Right kidney (tissue), 1 donor: Measurements from ENCODE around the gene STING1.
"Not testable (repeated sequence)": the region's sequence is repeated elsewhere in the genome, so short reads cannot be mapped to it uniquely, and the experiment has no call there.

ENCODE experiments used
- DNase-seq: peaks from one replicate; pipeline ENCODE4 v3.0.0-alpha.2; 2016

STING1 gene

DNA sequence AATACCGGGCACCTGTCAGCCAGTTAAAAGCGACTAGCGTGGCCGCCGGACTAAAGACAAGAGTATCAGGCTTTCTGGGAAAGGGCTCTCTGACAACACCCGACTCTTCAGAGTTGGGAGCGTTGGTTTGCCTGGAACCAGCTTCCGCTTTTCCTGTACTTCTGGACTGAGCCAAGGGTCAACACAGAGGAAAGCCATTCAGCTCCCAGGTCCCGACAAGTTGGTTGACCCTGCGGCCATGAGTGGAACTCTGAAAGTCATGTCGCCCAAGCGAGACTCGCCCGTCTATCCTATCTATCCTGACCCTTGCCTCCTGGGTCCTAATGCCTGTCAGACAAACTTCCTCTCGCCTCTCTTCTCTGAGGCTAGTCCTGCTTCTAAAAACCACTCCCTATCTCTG, 21.3 kb upstream of the STING1 start:
- DNase-seq = not testable (repeated sequence)

DNA sequence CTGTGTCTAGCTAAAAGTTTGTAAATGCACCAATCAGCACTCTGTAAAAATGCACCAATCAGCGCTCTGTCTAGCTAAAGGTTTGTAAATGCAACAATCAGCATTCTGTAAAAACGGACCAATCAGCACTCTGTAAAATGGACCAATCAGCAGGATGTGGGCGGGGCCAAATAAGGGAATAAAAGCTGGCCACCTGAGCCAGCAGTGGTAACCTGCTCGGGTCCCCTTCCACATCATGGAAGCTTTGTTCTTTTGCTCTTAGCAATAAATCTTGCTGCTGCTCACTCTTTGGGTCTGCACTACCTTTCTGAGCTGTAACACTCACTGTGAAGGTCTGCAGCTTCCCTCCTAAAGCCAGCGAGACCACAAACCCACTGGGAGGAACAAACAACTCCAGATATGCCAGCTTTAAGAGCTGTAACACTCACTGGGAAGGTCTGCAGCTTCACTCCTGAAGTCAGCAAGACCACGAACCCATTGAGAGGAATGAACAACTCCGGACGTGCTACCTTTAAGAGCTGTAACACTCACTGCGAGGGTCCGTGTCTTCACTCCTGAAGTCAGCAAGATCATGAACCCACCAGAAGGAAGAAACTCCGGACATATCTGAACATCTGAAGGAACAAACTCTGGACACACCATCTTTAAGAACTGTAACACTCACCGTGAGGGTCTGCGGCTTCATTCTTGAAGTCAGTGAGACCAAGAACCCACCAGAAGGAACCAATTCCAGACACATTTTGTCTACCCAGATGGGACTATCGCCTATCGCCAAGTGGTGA, 20.7 kb upstream of the STING1 start:
- not testable (repeated sequence) for DNase-seq

DNA sequence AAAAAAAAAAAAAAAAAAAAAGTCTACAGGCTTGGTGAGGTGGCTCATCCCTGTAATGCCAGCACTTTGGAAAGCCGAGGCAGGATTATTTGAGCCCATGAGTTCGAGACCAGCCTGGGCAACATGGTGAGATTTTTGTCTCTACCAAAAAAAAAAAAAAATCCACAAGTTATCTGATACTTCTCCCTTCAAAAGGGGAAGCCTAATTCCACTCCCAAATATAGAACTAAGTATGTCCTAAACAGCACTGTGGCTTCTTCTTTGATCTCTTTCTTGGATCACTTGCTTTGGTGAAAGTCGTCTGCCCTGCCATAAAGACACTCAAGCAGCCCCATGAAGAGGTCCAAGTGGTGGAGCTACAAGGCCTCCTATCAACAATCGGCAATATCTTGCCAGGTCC, 18.8 kb upstream of the STING1 start:
- DNase-seq = no peak

DNA sequence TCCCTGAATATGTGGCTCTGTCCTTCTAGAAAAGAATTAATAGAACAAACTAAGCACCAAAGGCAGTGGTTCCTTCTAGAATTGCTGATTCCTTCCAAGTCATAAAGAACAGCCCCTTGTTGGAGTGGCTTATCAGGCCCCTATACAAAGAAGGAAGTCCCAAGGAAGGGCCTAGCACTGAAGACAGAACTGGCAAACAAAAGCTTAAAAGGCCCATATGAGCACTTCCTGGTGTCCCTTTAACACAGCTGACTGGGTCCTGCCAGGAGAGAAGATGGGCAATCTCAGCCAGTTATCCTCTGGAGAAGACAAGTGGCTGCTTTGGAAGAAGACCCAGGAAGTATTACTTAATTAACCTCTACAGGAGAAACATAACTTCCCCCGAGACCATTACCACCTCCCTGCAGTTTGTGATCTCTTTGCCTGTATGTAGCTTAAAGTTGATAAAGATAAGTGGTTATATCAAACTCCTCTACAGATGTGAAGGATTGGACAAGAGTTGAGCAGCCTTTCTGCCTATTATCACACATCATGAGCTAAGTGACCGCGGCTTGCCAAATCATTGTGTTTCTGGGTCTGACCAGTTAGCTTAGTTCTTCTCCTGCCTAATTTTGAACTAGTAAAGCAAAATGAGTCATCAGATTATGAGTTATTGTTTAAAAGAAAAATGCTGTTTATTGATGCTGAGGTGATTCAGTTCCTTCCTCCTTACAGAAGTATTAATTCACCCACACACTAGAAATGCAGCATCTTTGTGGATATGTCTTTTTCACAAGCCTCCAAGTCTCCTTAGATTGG, 13.3 kb upstream of the STING1 start:
- no peak for DNase-seq

DNA sequence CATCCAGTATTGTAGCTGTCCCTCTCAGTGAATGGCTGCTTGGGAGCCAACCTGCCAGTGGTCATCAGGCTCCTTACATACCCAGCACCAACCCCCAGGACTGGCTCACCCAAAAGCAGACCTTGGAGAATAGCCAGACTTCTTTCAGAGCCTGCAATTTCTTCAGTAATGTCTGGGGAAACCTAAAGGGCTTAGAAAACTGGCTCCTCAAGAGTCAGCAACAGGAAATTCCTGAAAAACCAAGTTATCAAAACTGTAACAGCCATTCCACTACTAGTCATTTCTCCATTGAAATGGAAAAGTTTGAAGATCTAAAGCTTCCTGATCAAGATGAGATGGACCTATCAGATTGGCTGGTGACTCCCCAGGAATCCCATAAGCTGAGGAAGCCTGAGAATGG, 12.3 kb upstream of the STING1 start:
- DNase-seq = no peak

DNA sequence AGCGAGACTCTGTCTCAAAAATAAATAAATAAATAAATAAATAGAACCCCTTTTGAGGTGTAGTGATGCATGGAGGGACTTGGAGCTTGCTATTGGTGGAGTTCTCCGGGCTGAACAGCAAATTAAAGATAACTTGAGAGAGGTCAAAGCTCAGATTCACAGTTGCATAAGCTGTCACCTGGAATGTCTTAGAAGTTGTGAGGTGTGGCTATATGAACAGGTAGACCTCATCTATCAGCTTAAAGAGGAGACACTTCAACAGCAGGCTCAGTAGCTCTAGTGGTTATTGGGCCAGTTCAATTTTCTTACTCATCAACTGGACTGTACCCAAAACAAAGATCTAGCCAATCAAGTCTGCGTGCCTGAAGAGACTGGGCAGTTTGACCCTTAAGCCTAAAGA, 11.7 kb upstream of the STING1 start:
- DNase-seq = no peak

DNA sequence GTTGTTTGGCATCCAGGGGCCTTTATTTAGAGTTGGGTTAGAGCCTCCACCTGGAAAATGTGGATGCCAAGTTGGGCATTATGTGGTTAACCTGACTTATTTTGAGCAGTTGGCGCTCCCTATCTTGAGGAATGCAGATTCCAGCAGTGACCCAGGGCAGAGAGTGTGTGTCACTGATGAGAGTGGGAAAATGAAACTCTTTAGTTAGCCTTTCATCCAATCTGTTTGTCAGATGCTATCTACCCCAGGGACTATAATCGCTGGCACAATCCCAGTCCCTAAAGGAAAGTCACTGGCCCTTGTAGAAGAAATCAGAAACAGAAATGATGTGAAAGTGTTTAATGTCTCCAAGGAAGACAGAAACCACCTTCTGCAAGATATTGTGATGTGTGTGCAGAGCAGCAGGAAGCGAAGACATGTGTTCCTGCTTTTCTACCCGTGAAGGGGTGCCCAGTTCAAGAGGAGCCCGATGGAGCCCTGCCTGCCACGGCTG, 10.2 kb upstream of the STING1 start:
- no peak for DNase-seq

DNA sequence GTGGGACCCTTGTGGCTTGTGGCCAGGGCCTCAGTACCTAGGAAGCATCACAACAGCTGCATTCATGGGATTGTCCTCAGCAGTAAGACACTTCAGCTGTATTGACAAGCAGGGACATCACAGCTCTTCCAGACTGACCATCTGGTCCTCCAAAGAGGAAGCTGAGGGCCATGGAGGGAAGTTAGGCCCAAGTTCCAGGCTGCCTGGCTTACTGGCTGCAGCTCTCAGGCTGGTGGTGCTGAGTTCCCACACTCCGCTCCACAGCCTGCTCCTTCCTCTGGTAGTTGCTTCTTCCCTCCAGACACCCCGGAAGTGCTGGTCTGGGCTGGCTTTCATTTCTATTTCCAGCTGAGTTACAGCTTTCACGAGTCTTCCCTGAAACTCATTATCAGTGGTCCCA, 5.7 kb upstream of the STING1 start:
- no peak for DNase-seq

DNA sequence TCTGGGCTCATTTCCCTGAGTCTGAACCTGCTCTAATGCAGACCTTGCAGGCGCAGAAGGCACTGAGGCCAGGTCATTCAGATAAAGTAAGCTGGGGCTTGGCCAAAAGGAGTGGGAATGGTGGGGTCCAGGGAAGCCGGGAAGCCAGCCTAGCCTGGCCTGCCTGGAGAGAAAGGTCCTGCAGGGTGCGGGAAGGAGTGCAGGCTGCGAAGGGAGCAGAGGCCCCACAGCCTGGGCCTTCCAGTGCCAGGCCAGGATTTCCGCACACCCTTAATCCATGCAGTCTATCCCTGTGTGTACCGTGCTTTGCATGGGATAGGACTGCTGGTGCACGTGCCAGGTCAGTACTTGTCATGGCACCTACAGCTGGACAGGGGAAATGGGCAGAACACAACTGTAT, 3.6 kb upstream of the STING1 start:
- no peak for DNase-seq

DNA sequence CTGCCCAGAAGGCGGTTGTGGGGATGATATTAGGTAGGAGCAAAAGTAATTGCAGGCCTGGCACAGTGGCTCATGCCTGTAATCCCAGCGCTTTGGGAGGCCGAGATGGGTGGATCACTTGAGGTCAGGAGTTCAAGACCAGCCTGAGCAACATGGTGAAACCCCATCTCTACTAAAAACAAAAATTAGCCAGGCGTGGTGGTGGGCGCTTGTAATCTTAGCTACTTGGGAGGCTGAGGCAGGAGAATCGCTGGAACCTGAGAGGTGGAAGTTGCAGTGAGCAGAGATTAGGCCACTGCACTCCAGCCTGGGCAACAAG, 291 bp upstream of the STING1 start:
- DNase-seq = not testable (repeated sequence)

DNA sequence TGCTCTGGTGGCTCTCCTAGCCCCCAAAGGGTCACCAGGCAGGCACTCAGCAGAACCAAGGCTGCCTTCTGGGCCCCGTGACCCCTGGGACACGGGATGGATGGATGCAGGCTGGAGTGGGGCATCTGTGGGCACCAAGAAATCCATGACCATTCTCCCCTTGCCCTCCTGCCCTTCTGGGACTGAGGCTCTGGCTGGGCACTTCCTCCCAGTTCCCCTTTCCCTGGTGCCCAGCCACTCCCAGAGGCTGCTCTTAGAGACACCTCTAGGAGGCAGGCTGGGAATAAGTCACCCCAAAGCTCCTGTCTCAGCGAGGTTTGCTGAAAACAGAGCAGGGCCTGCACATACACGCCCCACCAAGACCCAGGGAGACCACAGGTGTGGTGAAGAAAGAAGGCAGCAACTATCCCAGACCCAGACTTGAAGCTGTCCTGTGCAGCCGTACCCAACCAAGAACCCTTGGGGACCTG, 943 bp downstream of the STING1 start:
- no peak for DNase-seq

DNA sequence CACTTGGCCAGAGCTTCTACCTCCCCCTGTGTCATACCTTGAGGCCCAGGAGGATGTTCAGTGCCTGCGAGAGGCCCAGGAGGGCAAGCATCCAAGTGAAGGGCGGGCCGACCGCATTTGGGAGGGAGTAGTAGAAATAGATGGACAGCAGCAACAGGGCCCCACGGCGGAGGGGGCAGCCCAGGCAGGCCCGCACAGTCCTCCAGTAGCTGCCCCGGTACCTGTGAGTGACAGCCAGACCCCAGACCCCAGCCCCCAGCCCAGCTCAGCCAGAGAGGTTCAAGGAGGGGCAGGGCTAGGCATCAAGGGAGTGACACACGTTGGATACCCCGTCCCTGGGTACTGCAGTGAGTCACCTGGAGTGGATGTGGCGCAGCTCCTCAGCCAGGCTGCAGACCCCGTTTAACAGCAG, 1.4 kb downstream of the STING1 start:
- DNase-seq = no peak

DNA sequence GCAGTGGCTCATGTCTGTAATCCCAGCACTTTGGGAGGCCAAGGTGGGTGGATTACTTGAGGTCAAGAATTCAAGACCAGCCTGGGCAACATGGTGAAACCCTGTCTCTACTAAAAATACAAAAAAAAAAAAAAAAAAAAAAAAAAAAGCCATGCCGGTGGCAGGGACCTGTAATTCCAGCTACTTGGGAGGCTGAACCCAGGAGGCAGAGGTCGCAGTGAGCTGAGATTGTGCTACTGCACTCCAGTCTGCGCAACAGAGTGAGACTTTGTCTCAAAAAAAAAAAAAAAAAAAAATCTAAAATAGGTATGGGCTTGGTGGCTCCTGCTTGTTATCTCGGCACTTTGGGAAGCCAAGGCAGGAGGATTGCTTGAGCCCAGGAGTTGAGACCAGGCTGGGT, 2.8 kb downstream of the STING1 start:
- not testable (repeated sequence) for DNase-seq

DNA sequence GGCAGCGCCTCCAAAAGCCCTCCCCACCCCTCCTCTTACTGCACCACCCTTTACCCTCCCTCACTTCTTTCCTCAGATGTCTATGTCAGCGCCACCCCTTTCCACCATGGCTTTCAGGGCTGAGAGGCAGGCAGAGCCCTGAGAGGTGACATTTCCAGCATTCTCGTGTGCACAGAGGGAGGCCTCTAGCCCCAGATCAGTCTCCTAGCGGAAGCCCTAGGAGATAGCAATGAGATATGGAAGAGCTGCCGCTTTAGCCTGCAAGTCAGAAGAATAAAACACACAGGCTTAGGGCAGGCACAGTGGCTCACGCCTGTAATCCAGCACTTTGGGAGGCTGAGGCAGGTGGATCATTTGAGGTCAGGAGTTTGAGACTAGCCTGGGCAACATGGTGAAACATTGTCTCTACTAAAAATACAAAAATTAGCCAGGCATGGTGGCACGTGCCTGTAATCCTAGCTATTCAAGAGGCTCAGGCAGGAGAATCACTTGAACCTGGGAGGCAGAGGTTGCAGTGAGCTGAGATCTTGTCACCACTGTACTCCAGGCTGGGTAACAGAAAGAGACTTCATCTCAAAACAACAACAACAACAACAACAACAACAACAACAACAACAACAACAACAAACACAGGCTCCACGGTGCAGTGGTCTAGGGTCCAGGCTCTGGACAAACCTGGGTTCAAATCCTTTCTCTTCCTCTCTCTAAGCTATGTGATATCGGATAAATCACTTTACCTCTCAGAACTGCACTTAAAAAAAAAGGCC, 3.7 kb downstream of the STING1 start:
- not testable (repeated sequence) for DNase-seq

DNA sequence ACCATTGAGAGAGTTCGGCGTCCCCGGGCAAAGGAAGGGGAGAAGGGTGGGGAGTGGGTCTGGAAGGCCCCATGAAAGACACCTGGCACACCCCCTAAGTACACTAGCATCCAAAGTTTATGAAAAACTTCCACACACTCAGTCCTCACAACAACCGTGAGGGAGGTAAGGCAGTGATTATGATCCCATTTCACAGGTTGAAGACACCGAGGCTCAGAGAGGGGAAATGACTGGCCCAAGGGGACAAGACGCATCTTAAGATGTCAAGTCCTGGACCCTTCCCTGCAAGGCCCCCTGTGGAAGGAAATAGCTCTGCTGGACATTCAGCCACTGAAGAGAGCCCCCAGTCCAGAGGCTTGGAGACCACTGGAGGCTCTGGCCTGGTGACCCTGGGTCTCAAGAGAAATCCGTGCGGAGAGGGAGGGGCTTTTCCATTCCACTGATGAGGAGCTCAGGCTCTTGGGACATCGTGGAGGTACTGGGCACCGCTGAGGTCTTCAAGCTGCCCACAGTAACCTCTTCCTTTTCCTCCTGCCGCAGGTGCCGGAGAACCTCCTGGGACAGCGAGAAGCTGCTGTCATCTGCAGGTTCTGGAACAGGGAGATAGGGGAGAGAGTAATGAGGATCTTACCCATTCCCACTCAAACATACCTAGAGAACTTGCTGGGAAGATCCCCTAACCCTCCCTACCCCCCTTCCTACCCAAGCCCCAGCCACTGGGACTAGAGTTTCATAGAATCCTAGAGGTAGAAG, 6.5 kb downstream of the STING1 start:
- DNase-seq = no peak

DNA sequence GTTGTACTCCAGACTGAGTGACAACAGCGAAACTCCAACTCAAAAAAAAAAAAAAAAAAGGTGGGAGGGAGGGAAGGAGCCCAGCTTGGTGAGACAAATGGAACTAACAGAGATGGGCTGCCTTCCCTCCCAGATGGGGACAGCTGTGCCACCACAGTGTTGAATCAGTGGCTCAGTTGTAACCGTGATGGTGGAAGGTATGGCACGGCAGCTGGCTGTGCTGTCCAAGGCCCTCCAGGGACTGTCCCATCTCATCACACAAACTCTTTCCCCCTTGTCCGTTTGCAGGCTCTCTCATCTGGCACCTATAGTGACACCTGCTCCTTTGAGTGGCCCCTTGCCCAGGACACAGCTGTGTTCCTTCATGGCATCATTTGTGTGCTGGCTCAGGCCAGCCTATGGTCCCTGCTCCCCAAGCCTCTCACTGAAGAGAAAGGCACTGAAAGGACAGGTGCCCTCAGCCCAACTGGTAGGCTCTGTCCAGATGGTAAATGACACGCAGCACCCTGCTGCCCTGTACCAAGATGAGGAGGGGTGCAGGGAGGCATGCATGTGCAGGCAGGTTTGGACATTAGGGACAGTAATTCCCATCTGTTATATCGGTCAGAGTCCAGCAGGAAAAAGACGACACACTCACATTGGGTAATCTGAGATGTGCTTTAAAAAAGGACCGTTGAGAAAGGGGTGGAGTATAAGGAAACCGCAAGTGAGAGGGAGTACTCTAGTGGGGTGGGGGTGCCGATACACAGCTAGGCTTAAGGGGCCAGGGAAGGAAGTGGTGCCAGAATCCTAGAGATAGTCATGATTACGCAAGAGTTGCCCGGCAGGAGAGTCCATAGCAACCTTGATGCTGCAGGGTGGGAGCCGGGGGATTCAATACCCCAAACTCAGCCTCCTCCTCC, 7.4 kb downstream of the STING1 start:
- DNase-seq = no peak

DNA sequence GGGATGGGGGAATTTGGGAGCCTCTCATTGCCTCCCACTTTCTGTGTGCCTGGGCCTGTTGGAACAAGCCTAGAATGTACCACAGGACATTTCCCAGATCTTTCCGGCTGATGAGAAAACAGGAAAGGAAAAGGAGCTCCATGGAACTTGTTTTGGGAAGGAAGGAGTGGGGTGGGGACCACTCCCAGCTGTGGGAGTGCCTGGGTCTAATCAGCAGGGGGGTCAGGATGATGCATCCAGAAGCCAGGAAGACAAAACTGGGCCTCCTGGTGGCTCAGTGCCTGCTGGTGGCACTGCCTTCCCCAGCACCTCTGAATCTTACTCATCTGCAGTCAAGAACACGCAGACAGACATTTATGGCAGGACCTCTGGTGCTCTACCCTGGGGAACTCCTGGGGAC, 9.0 kb downstream of the STING1 start:
- no peak for DNase-seq

DNA sequence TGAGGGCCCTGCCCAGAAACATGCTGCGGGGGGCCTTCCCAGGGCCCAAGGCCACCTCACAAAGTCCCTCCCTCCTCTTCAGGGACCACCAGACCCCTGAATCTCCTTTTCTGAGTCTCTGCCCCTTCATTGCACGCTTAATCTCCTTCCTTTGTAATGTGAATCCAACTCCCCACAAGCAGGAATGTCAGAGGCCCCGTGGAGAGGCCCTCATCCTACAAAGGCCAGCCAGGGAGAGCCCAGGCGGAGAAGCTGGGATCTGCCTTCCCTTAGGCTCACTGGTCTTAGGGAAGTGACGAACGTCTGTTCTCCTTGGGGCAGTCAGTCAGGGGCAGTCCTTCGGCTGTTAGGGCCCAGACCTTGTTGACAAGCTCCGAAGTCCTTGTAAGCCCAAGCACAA, 9.5 kb downstream of the STING1 start:
- peak; percentile 48 for DNase-seq

DNA sequence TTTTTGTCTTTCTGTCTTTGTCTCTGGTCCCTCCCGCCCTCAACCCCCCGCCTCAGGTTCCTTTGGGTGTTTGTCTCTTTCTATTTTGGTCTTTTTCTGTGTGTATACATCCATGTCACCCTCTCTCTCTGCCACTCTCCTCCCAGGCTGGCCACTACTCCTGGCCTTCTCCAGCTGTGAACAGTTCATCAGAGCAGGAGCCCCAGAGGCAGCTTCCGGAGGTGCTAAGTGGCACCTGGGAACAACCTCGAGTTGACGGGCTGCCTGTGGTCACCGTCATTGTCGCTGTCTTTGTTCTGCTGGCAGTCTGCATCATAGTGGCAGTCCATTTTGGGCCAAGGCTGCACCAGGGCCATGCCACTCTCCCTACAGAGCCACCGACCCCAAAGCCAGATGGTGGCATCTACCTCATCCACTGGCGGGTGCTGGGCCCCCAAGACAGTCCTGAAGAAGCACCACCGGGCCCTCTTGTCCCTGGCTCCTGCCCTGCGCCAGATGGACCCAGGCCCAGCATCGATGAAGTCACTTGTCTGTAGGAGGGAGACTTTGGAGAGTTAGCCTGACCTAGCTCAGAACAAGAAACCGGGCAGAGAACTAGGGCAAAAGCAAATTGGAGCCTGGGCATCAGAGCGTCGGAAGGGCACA, 10.1 kb downstream of the STING1 start:
- DNase-seq = peak; percentile 39

DNA sequence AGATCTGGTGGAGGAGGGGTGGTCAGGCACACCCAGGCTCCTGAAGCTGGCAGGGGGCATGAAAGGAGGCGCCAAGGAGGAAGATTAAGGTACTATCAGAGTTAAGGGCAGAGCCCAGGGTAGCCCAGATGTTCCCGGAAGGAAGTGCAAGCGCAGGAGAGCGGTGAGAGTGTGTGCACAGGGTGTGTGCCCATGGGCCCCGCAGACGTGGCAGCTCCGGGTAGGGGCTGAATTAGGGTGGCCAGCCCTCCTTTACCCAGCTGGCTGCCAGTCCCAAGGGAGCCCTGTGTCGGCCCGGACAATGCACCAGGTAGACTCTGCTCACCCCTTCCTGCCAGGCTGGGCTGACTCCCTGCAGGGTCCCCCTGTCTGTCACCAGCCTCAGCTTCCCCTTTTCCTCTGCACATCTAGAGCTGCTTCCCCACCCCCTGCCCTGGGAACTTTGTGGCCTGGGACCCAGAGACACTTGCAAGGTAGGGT, 11.7 kb downstream of the STING1 start, which contains the start of gene SMIM33:
TSS of gene SMIM33 (plus strand) at position 184 of the 480 bp plus-strand sequence. CDS start at position 302, 118 bp downstream.
- DNase-seq = no peak
